ENCODE measurements around the gene KRT4.

DNA sequence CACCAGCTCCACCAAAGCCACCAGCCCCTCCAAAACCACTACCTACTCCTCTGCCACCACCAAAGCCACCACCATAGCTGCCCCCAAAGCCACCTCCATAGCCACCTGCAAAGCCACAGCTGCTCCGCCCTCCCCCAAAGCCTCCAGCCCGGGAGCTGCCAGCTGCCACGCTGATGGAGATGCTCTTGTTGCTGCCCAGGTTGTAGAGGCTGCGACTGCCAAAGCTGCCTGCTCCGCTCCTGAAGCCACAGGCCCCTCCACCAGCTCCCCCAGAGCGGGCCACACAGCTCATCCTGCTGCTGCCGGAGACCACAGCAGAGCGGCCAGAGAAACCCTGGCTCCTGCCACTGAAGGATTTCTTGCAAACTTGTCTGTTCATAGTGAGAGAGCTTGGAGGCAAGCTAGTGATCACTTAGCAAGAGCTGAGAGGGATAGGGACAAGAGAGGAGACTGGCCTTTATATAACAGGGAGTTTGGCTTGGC is 37.0 kb downstream of the KRT4 start, which contains the start of gene KRT76:
- TF ChIP-seq CTCF (IDR thresholded peaks at IDR 0.05; ENCODE audit: poor library complexity) (no peak), EZH2phosphoT487 (IDR thresholded peaks at IDR 0.05; ENCODE audit: low read depth, severe bottlenecking, unreplicated experiment) (no peak), EZH2 (IDR thresholded peaks at IDR 0.05; ENCODE audit: borderline replicate concordance) (no peak)
